HG03469 (cell line): ENCODE data around the gene IZUMO4.

Source experiments
- ATAC-seq: cut with Tn5 transposase; IDR thresholded peaks from one replicate; pipeline ENCODE4 v1.9.1; 2021; ENCODE audit warnings: mild to moderate bottlenecking, moderate library complexity, moderate number of reproducible peaks; ENCODE audit not compliant: unreplicated experiment

IZUMO4 gene

GRCh38 chr19:2058570-2059421 is 37.9 kb upstream of the IZUMO4 start:
- ATAC-seq: no peak

- no peak for ATAC-seq
Measured at GRCh38 chr19:2059422-2060201, 37.1 kb upstream of the IZUMO4 start.

- ATAC-seq: peak; percentile 19
Measured at GRCh38 chr19:2060884-2061494, 35.7 kb upstream of the IZUMO4 start.

GRCh38 chr19:2061495-2062388 is 35.0 kb upstream of the IZUMO4 start:
- ATAC-seq: peak; percentile 48

- no peak for ATAC-seq
Measured at GRCh38 chr19:2062389-2062729, 34.4 kb upstream of the IZUMO4 start.

- ATAC-seq: no peak
Measured at GRCh38 chr19:2062770-2063169, 33.9 kb upstream of the IZUMO4 start.

- ATAC-seq: no peak
Measured at GRCh38 chr19:2063824-2064223, 32.9 kb upstream of the IZUMO4 start.

- no peak for ATAC-seq
Measured at GRCh38 chr19:2064395-2064787, 32.3 kb upstream of the IZUMO4 start.

GRCh38 chr19:2064788-2065524 is 31.8 kb upstream of the IZUMO4 start:
- ATAC-seq: no peak

GRCh38 chr19:2070436-2070827 is 26.3 kb upstream of the IZUMO4 start:
- ATAC-seq: no peak

GRCh38 chr19:2070986-2071673 is 25.6 kb upstream of the IZUMO4 start:
- no peak for ATAC-seq

GRCh38 chr19:2072757-2073551 is 23.8 kb upstream of the IZUMO4 start:
- ATAC-seq: no peak

- ATAC-seq: no peak
Measured at GRCh38 chr19:2076526-2076944, 20.2 kb upstream of the IZUMO4 start.

- ATAC-seq: no peak
Measured at GRCh38 chr19:2077398-2077797, 19.3 kb upstream of the IZUMO4 start.

GRCh38 chr19:2077833-2078619 is 18.7 kb upstream of the IZUMO4 start:
- no peak for ATAC-seq

- no peak for ATAC-seq
Measured at GRCh38 chr19:2079076-2079864, 17.4 kb upstream of the IZUMO4 start.

- ATAC-seq: no peak
Measured at GRCh38 chr19:2079865-2080301, 16.8 kb upstream of the IZUMO4 start.
